HepG2 (cell line): ENCODE results near the gene TOM1L1. TPM values are rescaled to one million over a fixed set of nuclear protein-coding genes. Genes with fewer than 3 reads are reported as not detected.
A peak's percentile ranks its signal among the peaks of the same experiment; 100 is the strongest.

Source experiments
- AGO2 ChIP-seq: fragments of 200-400 bp; formaldehyde crosslinking; optimal IDR thresholded peaks from 2 replicates; pipeline ENCODE3; 2017; ENCODE audit warnings: mild to moderate bottlenecking, low read depth, low read length, moderate library complexity
- AHR ChIP-seq: IDR thresholded peaks from 2 replicates; pipeline ENCODE4 v1.6.1; 2018; ENCODE audit warnings: missing genetic modification reagents, missing compliant biosample characterization
- CEBPG ChIP-seq: IDR thresholded peaks from 2 replicates; pipeline ENCODE4 v1.6.1; 2016
- CREM ChIP-seq, 2 experiments: sonication (generic) in 1 of 2; formaldehyde crosslinking in 1 of 2; IDR thresholded peaks; 2 replicates each; pipeline versions ENCODE4 v1.4.0 to v1.6.1; 2016 to 2020; ENCODE audit warnings: antibody characterized with exemption in 1 of 2, mild to moderate bottlenecking in 1 of 2, missing genetic modification reagents in 1 of 2
- DBP ChIP-seq: sonication (generic); formaldehyde crosslinking; IDR thresholded peaks from 2 replicates; pipeline ENCODE4 v1.4.0; 2020; ENCODE audit warnings: missing genetic modification reagents; ENCODE audit errors: not compliant biosample characterization
- DNMT1 ChIP-seq: sonication (generic); formaldehyde crosslinking; IDR thresholded peaks from 2 replicates; pipeline ENCODE4 v1.5.1; 2020; ENCODE audit warnings: mild to moderate bottlenecking, missing genetic modification reagents
- DRAP1 ChIP-seq: IDR thresholded peaks from 2 replicates; pipeline ENCODE4 v1.6.1; 2016; ENCODE audit warnings: missing genetic modification reagents, missing compliant biosample characterization
- DZIP1 ChIP-seq: sonication (generic); formaldehyde crosslinking; IDR thresholded peaks from 2 replicates; pipeline ENCODE4 v1.5.0; 2020; ENCODE audit warnings: mild to moderate bottlenecking, missing genetic modification reagents
- HDAC6 ChIP-seq: fragments of 200-600 bp; sonication (generic); IDR thresholded peaks from 2 replicates; pipeline ENCODE4 v1.7.0; 2017; ENCODE audit warnings: mild to moderate bottlenecking, antibody characterized with exemption, low read length, low read depth
- MLXIP ChIP-seq: sonication (generic); formaldehyde crosslinking; IDR thresholded peaks from 2 replicates; pipeline ENCODE4 v1.9.0; 2021; ENCODE audit warnings: missing genetic modification reagents, borderline replicate concordance
- NR0B2 ChIP-seq: sonication (generic); formaldehyde crosslinking; IDR thresholded peaks from 2 replicates; pipeline ENCODE4 v1.4.0; 2020; ENCODE audit warnings: mild to moderate bottlenecking, missing genetic modification reagents
- SALL1 ChIP-seq: sonication (generic); formaldehyde crosslinking; IDR thresholded peaks from 2 replicates; pipeline ENCODE4 v1.8.0; 2022; ENCODE audit warnings: mild to moderate bottlenecking, missing genetic modification reagents
- SIX4 ChIP-seq: sonication (generic); formaldehyde crosslinking; IDR thresholded peaks from 2 replicates; pipeline ENCODE4 v1.4.0; 2020; ENCODE audit warnings: missing genetic modification reagents
- SMARCE1 ChIP-seq: fragments of 450-650 bp; IDR thresholded peaks from 2 replicates; pipeline ENCODE4 v1.6.1; 2017; ENCODE audit warnings: borderline replicate concordance
- SPEN ChIP-seq: sonication (generic); formaldehyde crosslinking; IDR thresholded peaks from 2 replicates; pipeline ENCODE4 v1.5.1; 2020; ENCODE audit warnings: low read depth, mild to moderate bottlenecking, missing genetic modification reagents
- TRIM22 ChIP-seq: fragments of 450-650 bp; IDR thresholded peaks from 2 replicates; pipeline ENCODE4 v1.6.1; 2017
- YEATS2 ChIP-seq: sonication (generic); formaldehyde crosslinking; IDR thresholded peaks from 2 replicates; pipeline ENCODE4 v1.4.0; 2020; ENCODE audit warnings: missing genetic modification reagents, borderline replicate concordance
- ZNF143 ChIP-seq: sonication (generic); formaldehyde crosslinking; IDR thresholded peaks from 2 replicates; pipeline ENCODE4 v1.4.0; 2020; ENCODE audit warnings: missing genetic modification reagents
- ZNF639 ChIP-seq: conservative IDR thresholded peaks from 2 replicates; pipeline ENCODE4 v1.6.1; 2018; ENCODE audit warnings: missing genetic modification reagents
- ZNF772 ChIP-seq: sonication (generic); formaldehyde crosslinking; IDR thresholded peaks from 2 replicates; pipeline ENCODE4 v1.5.0; 2020; ENCODE audit warnings: mild to moderate bottlenecking, missing genetic modification reagents
- polyA plus RNA-seq, 8 experiments: library from polyadenylated mRNA; depleted of rRNA in 3 of 8; stranded (reverse) in 7 of 8; unstranded in 1 of 8; fragments of >200 nt; fragmentation: Illumina TruSeq in 4 of 8; extraction: Trizol in 4 of 8; gene quantifications; 2 replicates each; pipeline versions ENCODE4 v1.2.1 to v1.2.3, GENCODE V29; 2011 to 2016; ENCODE audit warnings: low read depth in 4 of 8, missing spikeins in 1 of 8, mixed read lengths in 1 of 8; ENCODE audit not compliant: insufficient read depth in 1 of 8
- total RNA-seq, 5 experiments: library from RNA; depleted of rRNA; stranded (reverse); fragments of >200 nt; fragmentation: Illumina TruSeq; extraction: Trizol; gene quantifications; 2 replicates each; pipeline ENCODE4 v1.2.3, GENCODE V29; 2016; ENCODE audit warnings: low read depth in 1 of 5

The TOM1L1 gene
- total and polyA plus RNA-seq, 2 of the 13 experiments (the other 11 are each of a cell fraction or from before 2014, with no cell fraction given), result 45.3 to 51.3 TPM

- TF ChIP-seq MLXIP (CRISPR knock-in tag), result 0 out of 2 replicates have a peak, but pooled peaks have one; percentile 9
- TF ChIP-seq ZNF143 (CRISPR knock-in tag), result no peak
- no peak for TF ChIP-seq DZIP1 (CRISPR knock-in tag)
- TF ChIP-seq HDAC6, result no peak
- TF ChIP-seq AHR, result no peak
- no peak for TF ChIP-seq SALL1 (CRISPR knock-in tag)
- TF ChIP-seq DNMT1 (CRISPR knock-in tag), result no peak
- TF ChIP-seq AGO2, result no peak
- no peak for TF ChIP-seq DBP (CRISPR knock-in tag)
- TF ChIP-seq SMARCE1, result no peak
- TF ChIP-seq SIX4 (CRISPR knock-in tag), result no peak
- TF ChIP-seq CEBPG (CRISPR knock-in tag), result no peak
- no peak for TF ChIP-seq NR0B2 (CRISPR knock-in tag)
- TF ChIP-seq SPEN, result no peak
- no peak for TF ChIP-seq YEATS2 (CRISPR knock-in tag)
- peak; percentile 49; the same call in 1 of the 2 replicates for TF ChIP-seq DRAP1 (CRISPR knock-in tag)
- no peak for TF ChIP-seq ZNF772 (CRISPR knock-in tag)
- no peak for TF ChIP-seq ZNF639 (CRISPR knock-in tag)
- no peak for TF ChIP-seq CREM (IDR thresholded peaks at IDR 0.05)
- no peak for TF ChIP-seq CREM (CRISPR knock-in tag; IDR thresholded peaks at IDR 0.05)
- TF ChIP-seq TRIM22, result no peak
Observed at GRCh38 chr17:54967621-54968261, 67.1 kb downstream of the TOM1L1 start (continued).
